PC-3 (cell line): ENCODE results near the gene CALN1.

Source experiments
- CTCF ChIP-seq: fragments of 300-600 bp; sonication (generic); conservative IDR thresholded peaks from 2 replicates; pipeline ENCODE4 v1.5.1; 2017; ENCODE audit warnings: antibody characterized with exemption, low read depth, mild to moderate bottlenecking, low read length
- EZH2 ChIP-seq: fragments of 300-600 bp; sonication (generic); IDR thresholded peaks from one replicate; pipeline ENCODE4 v1.6.1; 2017; ENCODE audit warnings: antibody characterized with exemption, mild to moderate bottlenecking, low read length; ENCODE audit not compliant: unreplicated experiment

- TF ChIP-seq EZH2 (no peak), CTCF (no peak)
Measured at GRCh38 chr7:71817916-71818315, 594.2 kb downstream of the CALN1 start.
